ENCODE measurements around the gene PLD5.

The PLD5 gene

DNA sequence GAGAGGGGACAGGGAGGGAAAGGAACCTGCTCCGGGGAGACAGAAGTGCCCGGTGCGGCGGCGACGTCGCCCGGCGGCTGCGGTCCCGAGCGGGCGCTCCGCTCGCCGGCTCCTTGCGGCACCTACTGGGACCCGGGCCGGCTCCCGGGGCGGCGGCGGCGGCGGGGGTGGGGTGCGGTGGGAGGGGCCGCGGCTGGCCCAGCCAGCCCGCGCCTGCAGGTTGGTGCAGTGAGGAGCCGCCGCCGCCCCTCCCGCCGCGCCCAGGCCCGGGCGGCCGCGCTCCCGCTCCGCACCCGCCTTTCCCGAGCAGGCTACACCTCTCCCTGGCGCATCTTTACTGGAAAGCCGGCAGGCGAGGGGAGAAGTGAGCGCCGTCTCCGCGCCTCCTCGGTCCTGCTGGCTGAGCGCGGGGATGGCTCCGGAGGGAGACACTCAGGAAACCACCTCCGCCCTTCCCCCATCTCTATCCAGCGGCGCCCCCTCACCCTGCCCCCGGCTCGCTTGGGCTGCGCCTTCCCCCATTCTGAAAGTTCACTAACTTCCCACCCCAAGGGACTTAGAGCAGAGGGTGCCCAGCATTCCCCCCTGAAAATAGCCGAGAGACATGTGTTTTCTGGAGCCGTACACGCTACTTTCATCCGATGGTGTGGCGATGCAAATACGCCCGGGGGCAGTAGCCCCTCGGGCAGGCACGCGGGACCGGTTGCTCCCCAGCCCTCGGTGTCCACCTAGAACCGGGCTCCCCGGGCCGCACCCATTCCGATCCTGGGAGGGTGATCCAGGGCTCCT, at the start of gene PLD5:
PLD5 (minus strand) TSS at position 127 of the 789 bp plus-strand sequence.
- DNase-seq (ENCODE audit: insufficient read length, low spot score): peak; percentile 40
- TF ChIP-seq, protein P1, sequence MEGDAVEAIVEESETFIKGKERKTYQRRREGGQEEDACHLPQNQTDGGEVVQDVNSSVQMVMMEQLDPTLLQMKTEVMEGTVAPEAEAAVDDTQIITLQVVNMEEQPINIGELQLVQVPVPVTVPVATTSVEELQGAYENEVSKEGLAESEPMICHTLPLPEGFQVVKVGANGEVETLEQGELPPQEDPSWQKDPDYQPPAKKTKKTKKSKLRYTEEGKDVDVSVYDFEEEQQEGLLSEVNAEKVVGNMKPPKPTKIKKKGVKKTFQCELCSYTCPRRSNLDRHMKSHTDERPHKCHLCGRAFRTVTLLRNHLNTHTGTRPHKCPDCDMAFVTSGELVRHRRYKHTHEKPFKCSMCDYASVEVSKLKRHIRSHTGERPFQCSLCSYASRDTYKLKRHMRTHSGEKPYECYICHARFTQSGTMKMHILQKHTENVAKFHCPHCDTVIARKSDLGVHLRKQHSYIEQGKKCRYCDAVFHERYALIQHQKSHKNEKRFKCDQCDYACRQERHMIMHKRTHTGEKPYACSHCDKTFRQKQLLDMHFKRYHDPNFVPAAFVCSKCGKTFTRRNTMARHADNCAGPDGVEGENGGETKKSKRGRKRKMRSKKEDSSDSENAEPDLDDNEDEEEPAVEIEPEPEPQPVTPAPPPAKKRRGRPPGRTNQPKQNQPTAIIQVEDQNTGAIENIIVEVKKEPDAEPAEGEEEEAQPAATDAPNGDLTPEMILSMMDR (IDR thresholded peaks at IDR 0.05; ENCODE audit: insufficient read depth, missing control alignments): no peak
- no peak for FAIRE-seq

DNA sequence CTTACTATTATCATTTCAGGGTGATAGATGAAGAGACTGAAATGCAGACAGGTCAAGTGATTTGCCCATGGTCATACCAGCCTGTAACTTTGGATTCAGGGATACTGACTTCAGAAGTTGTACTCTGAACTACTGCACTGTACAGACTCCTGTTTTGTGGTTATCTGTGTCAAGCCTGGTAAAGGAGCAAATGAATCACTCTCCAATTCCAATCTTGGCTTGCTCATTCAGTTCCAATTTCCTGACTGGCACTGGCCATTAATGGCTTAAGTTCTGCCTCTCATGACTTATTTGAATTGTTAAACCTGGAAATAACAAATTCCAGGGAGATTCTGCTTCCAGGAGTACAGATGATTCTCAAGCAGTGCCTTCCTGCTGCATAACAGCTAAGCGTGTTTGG, 45.4 kb upstream of the PLD5 start:
- TF ChIP-seq, protein P1 (IDR thresholded peaks at IDR 0.05; ENCODE audit: insufficient read depth, missing control alignments): no peak

DNA sequence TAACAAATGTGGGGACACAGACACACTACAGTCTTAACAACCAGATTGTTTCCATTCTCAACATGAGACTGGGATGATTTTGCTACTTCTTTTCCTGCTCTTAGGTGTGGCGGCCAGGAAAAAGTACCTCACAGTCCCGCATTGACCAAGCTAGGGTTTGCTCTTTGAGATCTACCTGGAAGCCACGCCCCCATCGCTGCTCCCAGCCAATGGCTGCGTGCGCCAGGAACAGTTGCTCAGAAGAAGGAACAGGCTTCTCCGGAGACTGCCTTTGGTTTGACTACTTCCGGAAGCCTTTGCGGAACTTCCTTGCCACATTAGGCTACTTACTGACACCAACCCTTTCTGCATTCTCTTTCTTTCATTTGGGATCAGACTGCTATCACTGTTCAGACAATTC, 44.2 kb upstream of the PLD5 start:
- TF ChIP-seq, protein P1 (IDR thresholded peaks at IDR 0.05; ENCODE audit: insufficient read depth, missing control alignments): no peak
- DNase-seq (ENCODE audit: insufficient read length, low spot score): no peak
- no peak for FAIRE-seq

More for the DNA sequence above, 45.4 kb upstream of the PLD5 start:
- DNase-seq (ENCODE audit: insufficient read length, low spot score) (no peak), FAIRE-seq (no peak)

DNA sequence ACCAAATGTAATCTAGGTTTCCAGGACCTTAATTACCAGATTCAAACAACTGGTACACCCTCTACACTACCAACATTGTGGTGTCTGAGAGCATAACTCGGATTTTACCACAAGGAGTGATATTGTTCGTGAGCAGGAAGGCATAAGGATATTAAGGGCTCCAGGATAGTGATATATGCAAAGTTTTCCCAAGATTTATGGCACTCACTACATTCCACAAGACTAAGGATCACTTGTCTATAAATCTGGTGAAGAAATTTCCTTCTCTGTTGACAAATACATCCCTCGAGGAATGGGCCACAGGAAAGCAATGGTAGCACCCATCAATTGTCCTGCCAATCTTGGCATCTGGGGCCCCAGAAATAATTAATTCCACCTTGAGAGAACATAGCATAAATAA, 43.1 kb upstream of the PLD5 start:
- DNase-seq (ENCODE audit: insufficient read length, low spot score): no peak
- no peak for FAIRE-seq
- TF ChIP-seq, protein P1 (IDR thresholded peaks at IDR 0.05; ENCODE audit: insufficient read depth, missing control alignments): no peak

DNA sequence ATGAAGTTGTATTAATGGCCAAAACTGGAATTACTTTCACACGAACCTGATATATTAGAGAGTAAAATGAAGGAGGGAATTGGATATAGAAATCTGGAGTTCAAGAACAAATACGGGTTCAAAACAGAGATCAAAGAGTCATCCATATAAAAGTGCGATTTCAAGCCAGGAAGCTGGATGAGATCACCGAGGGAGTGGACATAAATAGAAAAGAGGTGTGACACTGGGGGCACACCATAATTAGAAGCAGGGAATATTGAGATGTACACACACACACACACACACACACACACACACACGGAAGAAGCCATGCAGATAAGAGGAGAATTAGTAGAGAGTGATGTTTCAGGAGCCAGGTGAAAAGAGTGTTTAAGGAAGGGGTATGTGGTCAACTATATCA, 32.3 kb upstream of the PLD5 start:
- TF ChIP-seq, protein P1 (IDR thresholded peaks at IDR 0.05; ENCODE audit: insufficient read depth, missing control alignments): no peak
- no peak for DNase-seq (ENCODE audit: insufficient read length, low spot score)
- no peak for FAIRE-seq

DNA sequence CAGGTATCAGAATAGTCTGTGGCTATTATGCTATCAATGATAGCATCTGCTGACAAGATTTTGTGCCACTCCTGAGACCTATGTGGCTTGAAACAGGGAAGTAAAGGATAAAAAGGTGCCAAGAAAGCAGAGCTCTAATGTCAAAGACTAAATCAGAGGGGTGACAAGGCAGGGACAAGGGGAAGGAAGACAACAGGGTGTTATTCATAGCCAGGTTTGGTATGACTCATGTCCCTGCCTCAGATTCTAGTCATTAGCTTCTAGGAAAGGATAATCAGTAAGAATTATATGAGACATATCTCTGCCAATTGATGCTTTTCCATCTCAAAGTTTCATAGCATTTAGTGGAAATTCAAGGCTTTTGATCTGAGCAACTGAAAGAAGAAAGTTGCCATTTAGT, 31.8 kb upstream of the PLD5 start:
- no peak for DNase-seq (ENCODE audit: insufficient read length, low spot score)
- TF ChIP-seq, protein P1 (IDR thresholded peaks at IDR 0.05; ENCODE audit: insufficient read depth, missing control alignments): no peak
- no peak for FAIRE-seq

DNA sequence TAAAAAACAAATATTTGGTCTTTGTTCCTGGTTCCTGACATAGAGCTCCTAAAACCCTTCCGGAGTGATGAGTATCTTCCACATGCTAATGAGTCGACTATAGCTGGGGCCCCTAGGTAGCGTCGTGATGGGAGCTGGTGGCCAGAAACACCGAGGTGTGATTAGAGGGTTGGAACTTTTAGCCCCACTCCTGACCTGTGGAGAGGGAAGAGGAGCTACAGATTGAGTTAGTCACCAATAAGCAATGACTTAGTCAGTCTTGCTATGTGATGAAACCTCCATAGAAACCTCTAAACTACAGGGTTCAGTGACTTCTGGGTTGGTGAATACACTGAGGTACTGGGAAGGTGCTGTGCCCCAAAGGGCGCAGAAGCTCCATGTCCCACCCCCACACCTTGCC, 30.1 kb upstream of the PLD5 start:
- no peak for FAIRE-seq
- DNase-seq (ENCODE audit: insufficient read length, low spot score): no peak
- TF ChIP-seq, protein P1 (IDR thresholded peaks at IDR 0.05; ENCODE audit: insufficient read depth, missing control alignments): no peak

Measured in D721Med (cell line).